HCT116 (cell line): ENCODE results near the gene CSPG4. TPM values are rescaled to one million over a fixed set of nuclear protein-coding genes. Genes with fewer than 3 reads are reported as not detected.

Source experiments
- ATAC-seq: fragments of 200-7000 bp; cut with Tn5 transposase; 2 replicates; pipeline ENCODE4 v1.9.1; 2020; ENCODE audit warnings: mild to moderate bottlenecking, moderate library complexity
- BruUV-seq: library from RNA; stranded (reverse); fragments of 400-500 nt; replicated peaks from 2 replicates; lab custom pipeline; 2021; lab: Mats Ljungman, UMichigan
- CTCF ChIA-PET: fragments of 300-600 bp; sonication (Branson Sonifier 250); formaldehyde crosslinking; loops from one replicate; lab custom pipeline; 2021; ENCODE audit warnings: antibody characterized with exemption; lab: Charles Lee
- POLR2A ChIA-PET: fragments of 300-600, 350-600 bp; sonication (Branson Sonifier 250); formaldehyde crosslinking; loops from one replicate; lab custom pipeline; 2021; ENCODE audit warnings: antibody characterized with exemption; lab: Charles Lee
- RAD21 ChIA-PET, 2 experiments: fragments of 300-600 bp; sonication (Branson Sonifier 250); formaldehyde crosslinking; loops; one replicate each; lab custom pipeline; 2023; ENCODE audit warnings: low total read pairs in 2 of 2; ENCODE audit not compliant: uncharacterized antibody in 2 of 2, unreplicated experiment in 2 of 2, low non-redundant PET in 1 of 2; lab: Charles Lee
- DNase-seq: peaks from one replicate; pipeline ENCODE4 v3.0.0-alpha.2; 2010; ENCODE audit warnings: low read depth, low spot score
- H2AFZ ChIP-seq: fragments of 200-600 bp; shearing (Covaris generic), sonication (generic); 2 replicates; pipeline ENCODE4 v1.6.1; 2017; ENCODE audit warnings: low read depth, mixed run types, mixed read lengths, antibody characterized with exemption, low read length; ENCODE audit not compliant: poor library complexity, severe bottlenecking
- H3K27ac ChIP-seq: 2 replicates; pipeline ENCODE4 v1.5.1; 2012; ENCODE audit warnings: low read depth, low read length
- H3K27me3 ChIP-seq: fragments of 200-600 bp; sonication (generic); 2 replicates; pipeline ENCODE4 v1.6.1; 2016; ENCODE audit warnings: mixed run types, low read length, mixed read lengths; ENCODE audit not compliant: insufficient read depth
- H3K36me3 ChIP-seq, 2 experiments: fragments of 200-500 bp in 1 of 2; fragments of 200-600 bp in 1 of 2; sonication (Bioruptor generic) in 1 of 2; sonication (generic) in 1 of 2; 2 replicates each; pipeline versions ENCODE4 v1.5.1 to v1.6.1; 2014 to 2016; ENCODE audit warnings: low read length in 2 of 2, inconsistent platforms in 1 of 2, mixed read lengths in 1 of 2, mixed run types in 1 of 2; ENCODE audit not compliant: insufficient read depth in 2 of 2, control insufficient read depth in 1 of 2
- H3K4me1 ChIP-seq, 2 experiments: fragments of 200-600 bp in 1 of 2; sonication (generic) in 1 of 2; 2 replicates each; pipeline versions ENCODE4 v1.5.1 to v1.6.1; 2012 to 2017; ENCODE audit warnings: low read length in 2 of 2, inconsistent platforms in 1 of 2, mild to moderate bottlenecking in 1 of 2, mixed read lengths in 1 of 2, mixed run types in 1 of 2, moderate library complexity in 1 of 2; ENCODE audit not compliant: insufficient read depth in 2 of 2, control insufficient read depth in 1 of 2
- H3K4me2 ChIP-seq: fragments of 200-600 bp; sonication (generic); 2 replicates; pipeline ENCODE4 v1.6.1; 2017; ENCODE audit warnings: mixed run types, low read length, mixed read lengths
- H3K4me3 ChIP-seq, 2 experiments: fragments of 200-600 bp in 1 of 2; sonication (generic) in 1 of 2; replicated peaks in 1 of 2; 2 replicates each; pipeline ENCODE4 v1.5.1; 2011 to 2016; ENCODE audit warnings: low read length in 2 of 2, control low read depth in 1 of 2, low read depth in 1 of 2, mild to moderate bottlenecking in 1 of 2, mixed read lengths in 1 of 2, mixed run types in 1 of 2
- H3K79me2 ChIP-seq: fragments of 200-600 bp; sonication (generic); 2 replicates; pipeline ENCODE4 v1.6.1; 2017; ENCODE audit warnings: mild to moderate bottlenecking, mixed run types, low read length, moderate library complexity, mixed read lengths; ENCODE audit not compliant: insufficient read depth
- H3K9ac ChIP-seq: fragments of 200-600 bp; sonication (generic); 2 replicates; pipeline ENCODE4 v1.6.1; 2016; ENCODE audit warnings: low read length, mixed read lengths
- H3K9me2 ChIP-seq: fragments of 200-600 bp; sonication (generic), shearing (Covaris generic); 2 replicates; pipeline ENCODE4 v1.6.1; 2017; ENCODE audit warnings: mixed run types, mild to moderate bottlenecking, moderate library complexity; ENCODE audit not compliant: insufficient read depth
- H3K9me3 ChIP-seq, 2 experiments: fragments of 200-500 bp in 1 of 2; fragments of 200-600 bp in 1 of 2; sonication (Bioruptor generic) in 1 of 2; sonication (generic) in 1 of 2; 2 replicates each; pipeline ENCODE4 v1.6.1; 2014 to 2017; ENCODE audit warnings: low read length in 2 of 2, mixed read lengths in 2 of 2, inconsistent platforms in 1 of 2, low read depth in 1 of 2, mild to moderate bottlenecking in 1 of 2, mixed run types in 1 of 2, moderate library complexity in 1 of 2; ENCODE audit not compliant: control insufficient read depth in 1 of 2, insufficient read depth in 1 of 2
- H4K20me1 ChIP-seq: fragments of 200-600 bp; sonication (generic), shearing (Covaris generic); 2 replicates; pipeline ENCODE4 v1.6.1; 2017; ENCODE audit warnings: mixed run types, mild to moderate bottlenecking, moderate library complexity; ENCODE audit not compliant: insufficient read depth
- ATF3 ChIP-seq: IDR thresholded peaks from 2 replicates; pipeline ENCODE4 v1.6.1; 2012
- CBX3 ChIP-seq: IDR thresholded peaks from 2 replicates; pipeline ENCODE4 v1.6.1; 2012; ENCODE audit warnings: low read depth
- CTCF ChIP-seq, 3 experiments: fragments of 200-600 bp in 1 of 3; sonication (generic) in 1 of 3; IDR thresholded peaks in 2 of 3; conservative IDR thresholded peaks in 1 of 3; 2 replicates each; pipeline ENCODE4 v1.5.1; 2012 to 2017; ENCODE audit warnings: low read depth in 2 of 3, low read length in 2 of 3, antibody characterized with exemption in 1 of 3, borderline replicate concordance in 1 of 3, control low read depth in 1 of 3, mild to moderate bottlenecking in 1 of 3, mixed read lengths in 1 of 3, mixed run types in 1 of 3, moderate library complexity in 1 of 3; ENCODE audit not compliant: insufficient read depth in 1 of 3
- EGR1 ChIP-seq: IDR thresholded peaks from 2 replicates; pipeline ENCODE4 v1.6.1; 2012; ENCODE audit warnings: low read depth
- ELF1 ChIP-seq: IDR thresholded peaks from 2 replicates; pipeline ENCODE4 v1.6.1; 2012; ENCODE audit warnings: low read depth, borderline replicate concordance
- EZH2 ChIP-seq: fragments of 200-600 bp; sonication (generic); IDR thresholded peaks from 2 replicates; pipeline ENCODE4 v1.6.1; 2017; ENCODE audit warnings: antibody characterized with exemption, mixed run types
- EZH2phosphoT487 ChIP-seq: fragments of 200-600 bp; IDR thresholded peaks from 2 replicates; pipeline ENCODE4 v1.6.1; 2018; ENCODE audit warnings: antibody characterized with exemption, borderline replicate concordance
- FOSL1 ChIP-seq: IDR thresholded peaks from 2 replicates; pipeline ENCODE4 v1.6.1; 2012; ENCODE audit warnings: low read depth
- JUND ChIP-seq: IDR thresholded peaks from 2 replicates; pipeline ENCODE4 v1.6.1; 2012
- MAX ChIP-seq: IDR thresholded peaks from 2 replicates; pipeline ENCODE4 v1.6.1; 2012
- REST ChIP-seq: IDR thresholded peaks from 2 replicates; pipeline ENCODE4 v1.6.1; 2012; ENCODE audit warnings: low read depth
- SIN3A ChIP-seq: IDR thresholded peaks from 2 replicates; pipeline ENCODE4 v1.6.1; 2012; ENCODE audit warnings: low read depth
- SRF ChIP-seq: IDR thresholded peaks from 2 replicates; pipeline ENCODE4 v1.6.1; 2012; ENCODE audit warnings: low read depth
- YY1 ChIP-seq: IDR thresholded peaks from 2 replicates; pipeline ENCODE4 v1.6.1; 2011; ENCODE audit warnings: low read length, low read depth, moderate library complexity, mild to moderate bottlenecking; ENCODE audit not compliant: insufficient replicate concordance; ENCODE audit errors: extremely low read depth
- ZFX ChIP-seq: fragments of 450-650 bp; IDR thresholded peaks from 2 replicates; pipeline ENCODE4 v1.6.1; 2017
- ZNF274 ChIP-seq: fragments of 200-500 bp; sonication (Bioruptor generic); IDR thresholded peaks from 2 replicates; pipeline ENCODE4 v1.6.1; 2014; ENCODE audit warnings: mild to moderate bottlenecking, low read depth, low read length, inconsistent platforms
- intact Hi-C: fragments of 100-400 bp; cut with micrococcal nuclease; formaldehyde crosslinking; loops from 2 replicates; pipeline ENCODE4 v1.10.0; 2022
- total RNA-seq: library from RNA; stranded (reverse); gene quantifications from one replicate; pipeline ENCODE4 v1.2.1, GENCODE V29; 2021; ENCODE audit not compliant: unreplicated experiment

The CSPG4 gene
- total RNA-seq, 1 experiment from 2014 or later: 18.1 TPM

- no peak overlapping the region for H3K9ac ChIP-seq
- no peaks in the 10 kb centered on the region for H3K36me3 ChIP-seq
- no peaks in the 10 kb centered on the region for H3K79me2 ChIP-seq
- ChIA-PET POLR2A (no interaction called here), RAD21 (no interaction called here), CTCF (no interaction called here)
- ATAC-seq (no peak), DNase-seq (no peak)
- H3K4me2 ChIP-seq: no peak overlapping the region
- H3K27me3 ChIP-seq: no peaks in the 10 kb centered on the region
- H3K9me3 ChIP-seq: no peaks in the 10 kb centered on the region
- no peak overlapping the region for H2AFZ ChIP-seq
- no peaks in the 10 kb centered on the region for H3K4me1 ChIP-seq
- BruUV-seq: no TSS peak
- H3K4me3 ChIP-seq: no peak overlapping the region
- intact Hi-C loops: no loop called here
- TF ChIP-seq EGR1: no peak
- TF ChIP-seq REST: no peak
- TF ChIP-seq SIN3A: no peak
- TF ChIP-seq ATF3: no peak
- no peak for TF ChIP-seq EZH2phosphoT487
- no peak for TF ChIP-seq ZNF274
- TF ChIP-seq CBX3: no peak
- no peak for TF ChIP-seq MAX
- no peak for TF ChIP-seq JUND
- TF ChIP-seq FOSL1: no peak
- TF ChIP-seq ELF1: no peak
- no peak for TF ChIP-seq CTCF (IDR thresholded peaks at IDR 0.05 in 2 of 3, conservative IDR thresholded peaks at IDR 0.05 in 1 of 3; ENCODE audit: borderline replicate concordance in 1 of 3, insufficient read depth in 1 of 3, low read depth in 2 of 3, low read length in 2 of 3)
- no peak for TF ChIP-seq SRF
- TF ChIP-seq EZH2: no peak
- no peak for TF ChIP-seq ZFX
- TF ChIP-seq YY1: no peak
- no peaks in the 10 kb centered on the region for H3K9me2 ChIP-seq
- no peaks in the 10 kb centered on the region for H4K20me1 ChIP-seq
- H3K27ac ChIP-seq: no peak overlapping the region
Observed at GRCh38 chr15:75751891-75752290, 39.2 kb upstream of the CSPG4 start.
